ENCODE results near the gene PITPNM2.

Gene PITPNM2

DNA sequence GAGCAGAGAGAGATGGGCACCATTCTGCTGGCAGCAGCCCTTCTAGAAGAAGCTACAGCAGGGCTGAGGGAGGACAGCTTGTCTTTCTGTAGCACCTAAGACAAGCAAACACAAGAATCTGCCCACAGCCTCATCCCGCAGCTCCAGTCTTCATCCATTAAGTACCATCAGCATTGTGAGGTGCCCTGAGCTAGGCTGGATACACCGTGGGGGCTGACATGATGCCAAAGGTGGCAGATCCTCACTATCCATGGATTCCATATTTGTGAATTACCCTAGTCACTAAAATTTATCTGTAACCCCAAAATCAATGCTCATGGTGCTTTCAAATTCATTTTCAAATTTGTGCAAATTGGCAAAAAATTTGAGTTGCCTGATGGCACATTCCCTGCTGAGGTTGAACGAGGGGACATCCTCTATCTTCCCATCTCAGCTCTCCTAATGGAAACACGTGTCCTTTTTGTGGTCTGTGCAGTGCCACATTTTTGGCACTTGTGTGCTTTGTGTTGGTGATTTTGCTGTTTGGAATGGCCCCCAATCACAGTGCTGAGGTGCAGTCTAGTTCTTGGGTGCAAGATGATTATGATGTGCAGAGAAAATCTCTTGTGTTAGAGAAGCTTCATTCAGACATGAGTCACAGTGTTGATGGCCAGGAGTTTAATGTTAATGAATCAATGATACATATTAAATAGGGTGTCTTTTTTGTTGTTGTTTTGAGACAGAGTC lies 7.0 kb downstream of the PITPNM2 start:
- Histone ChIP-seq H2AFZ (ENCODE audit: low read length) (no peak overlapping the region), H4K20me1 (ENCODE audit: insufficient read depth, low read length, poor library complexity, severe bottlenecking) (no peaks in the 10 kb centered on the region), H3K36me3 (ENCODE audit: insufficient read depth, low read length) (no peaks in the 10 kb centered on the region), H3F3A (ENCODE audit: low read depth) (no peaks in the 10 kb centered on the region), H3K4me3 (ENCODE audit: low read length, poor library complexity, severe bottlenecking) (no peak overlapping the region), H3K9me2 (replicated peaks; ENCODE audit: low read depth, low read length) (no peaks in the 10 kb centered on the region), H3K4me1 (ENCODE audit: insufficient read depth, low read length, poor library complexity, severe bottlenecking) (peaks cover 9% of the 10 kb centered on the region), H3K79me2 (ENCODE audit: insufficient read depth, low read length) (no peaks in the 10 kb centered on the region), H3K9me3 (ENCODE audit: insufficient read depth, low read depth, low read length) (no peaks in the 10 kb centered on the region), H3K4me2 (ENCODE audit: low read depth, low read length, poor library complexity, severe bottlenecking) (no peak overlapping the region), H3K27me3 (ENCODE audit: insufficient read depth, low read length, poor library complexity, severe bottlenecking) (no peaks in the 10 kb centered on the region), H3K9ac (ENCODE audit: low read depth, low read length, poor library complexity, severe bottlenecking) (no peak overlapping the region)
- TF ChIP-seq, protein P1, sequence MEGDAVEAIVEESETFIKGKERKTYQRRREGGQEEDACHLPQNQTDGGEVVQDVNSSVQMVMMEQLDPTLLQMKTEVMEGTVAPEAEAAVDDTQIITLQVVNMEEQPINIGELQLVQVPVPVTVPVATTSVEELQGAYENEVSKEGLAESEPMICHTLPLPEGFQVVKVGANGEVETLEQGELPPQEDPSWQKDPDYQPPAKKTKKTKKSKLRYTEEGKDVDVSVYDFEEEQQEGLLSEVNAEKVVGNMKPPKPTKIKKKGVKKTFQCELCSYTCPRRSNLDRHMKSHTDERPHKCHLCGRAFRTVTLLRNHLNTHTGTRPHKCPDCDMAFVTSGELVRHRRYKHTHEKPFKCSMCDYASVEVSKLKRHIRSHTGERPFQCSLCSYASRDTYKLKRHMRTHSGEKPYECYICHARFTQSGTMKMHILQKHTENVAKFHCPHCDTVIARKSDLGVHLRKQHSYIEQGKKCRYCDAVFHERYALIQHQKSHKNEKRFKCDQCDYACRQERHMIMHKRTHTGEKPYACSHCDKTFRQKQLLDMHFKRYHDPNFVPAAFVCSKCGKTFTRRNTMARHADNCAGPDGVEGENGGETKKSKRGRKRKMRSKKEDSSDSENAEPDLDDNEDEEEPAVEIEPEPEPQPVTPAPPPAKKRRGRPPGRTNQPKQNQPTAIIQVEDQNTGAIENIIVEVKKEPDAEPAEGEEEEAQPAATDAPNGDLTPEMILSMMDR (conservative IDR thresholded peaks at IDR 0.05; ENCODE audit: low read length): no peak
- TF ChIP-seq EZH2phosphoT487 (IDR thresholded peaks at IDR 0.05; ENCODE audit: borderline replicate concordance): no peak

GRCh38 chr12:123142921-123143735 lies 7.8 kb downstream of the PITPNM2 start:
- Histone ChIP-seq H3K27me3 (ENCODE audit: insufficient read depth, low read length, poor library complexity, severe bottlenecking) (no peaks in the 10 kb centered on the region), H3K4me3 (ENCODE audit: low read length, poor library complexity, severe bottlenecking) (no peak overlapping the region), H3F3A (ENCODE audit: low read depth) (no peaks in the 10 kb centered on the region), H4K20me1 (ENCODE audit: insufficient read depth, low read length, poor library complexity, severe bottlenecking) (no peaks in the 10 kb centered on the region), H3K9ac (ENCODE audit: low read depth, low read length, poor library complexity, severe bottlenecking) (no peak overlapping the region), H3K4me1 (ENCODE audit: insufficient read depth, low read length, poor library complexity, severe bottlenecking) (peaks cover 9% of the 10 kb centered on the region), H3K9me2 (replicated peaks; ENCODE audit: low read depth, low read length) (no peaks in the 10 kb centered on the region), H3K9me3 (ENCODE audit: insufficient read depth, low read depth, low read length) (no peaks in the 10 kb centered on the region), H3K36me3 (ENCODE audit: insufficient read depth, low read length) (no peaks in the 10 kb centered on the region), H3K79me2 (ENCODE audit: insufficient read depth, low read length) (no peaks in the 10 kb centered on the region), H3K4me2 (ENCODE audit: low read depth, low read length, poor library complexity, severe bottlenecking) (no peak overlapping the region), H2AFZ (ENCODE audit: low read length) (no peak overlapping the region)
- no peak for TF ChIP-seq EZH2phosphoT487 (IDR thresholded peaks at IDR 0.05; ENCODE audit: borderline replicate concordance)
- TF ChIP-seq, protein P1 (conservative IDR thresholded peaks at IDR 0.05; ENCODE audit: low read length): no peak

- H2AFZ ChIP-seq (ENCODE audit: low read length): no peak overlapping the region
- no peaks in the 10 kb centered on the region for H3K9me2 ChIP-seq (replicated peaks; ENCODE audit: low read depth, low read length)
- no peaks in the 10 kb centered on the region for H3K79me2 ChIP-seq (ENCODE audit: insufficient read depth, low read length)
- H3K9ac ChIP-seq (ENCODE audit: low read depth, low read length, poor library complexity, severe bottlenecking): no peak overlapping the region
- H3F3A ChIP-seq (ENCODE audit: low read depth): no peaks in the 10 kb centered on the region
- no peak overlapping the region for H3K4me2 ChIP-seq (ENCODE audit: low read depth, low read length, poor library complexity, severe bottlenecking)
- no peak overlapping the region for H3K4me3 ChIP-seq (ENCODE audit: low read length, poor library complexity, severe bottlenecking)
- peaks cover 9% of the 10 kb centered on the region for H3K4me1 ChIP-seq (ENCODE audit: insufficient read depth, low read length, poor library complexity, severe bottlenecking)
- no peaks in the 10 kb centered on the region for H3K36me3 ChIP-seq (ENCODE audit: insufficient read depth, low read length)
- no peaks in the 10 kb centered on the region for H3K9me3 ChIP-seq (ENCODE audit: insufficient read depth, low read depth, low read length)
- no peaks in the 10 kb centered on the region for H4K20me1 ChIP-seq (ENCODE audit: insufficient read depth, low read length, poor library complexity, severe bottlenecking)
- H3K27me3 ChIP-seq (ENCODE audit: insufficient read depth, low read length, poor library complexity, severe bottlenecking): no peaks in the 10 kb centered on the region
- TF ChIP-seq, protein P1 (conservative IDR thresholded peaks at IDR 0.05; ENCODE audit: low read length): no peak
- TF ChIP-seq EZH2phosphoT487 (IDR thresholded peaks at IDR 0.05; ENCODE audit: borderline replicate concordance): no peak
These were observed 8.4 kb downstream of the PITPNM2 start for GRCh38 chr12:123142518-123142840.
